Measurements from ENCODE around the gene PITX2. TPM values are rescaled to one million over a fixed set of nuclear protein-coding genes. Genes with fewer than 3 reads are reported as not detected.
"Not testable (repeated sequence)": the region's sequence is repeated elsewhere in the genome, so short reads cannot be mapped to it uniquely, and the experiment has no call there.

The PITX2 gene
- total RNA-seq, 2 experiments from 2014 or later, result 0.13 TPM; not detected in 1

DNA sequence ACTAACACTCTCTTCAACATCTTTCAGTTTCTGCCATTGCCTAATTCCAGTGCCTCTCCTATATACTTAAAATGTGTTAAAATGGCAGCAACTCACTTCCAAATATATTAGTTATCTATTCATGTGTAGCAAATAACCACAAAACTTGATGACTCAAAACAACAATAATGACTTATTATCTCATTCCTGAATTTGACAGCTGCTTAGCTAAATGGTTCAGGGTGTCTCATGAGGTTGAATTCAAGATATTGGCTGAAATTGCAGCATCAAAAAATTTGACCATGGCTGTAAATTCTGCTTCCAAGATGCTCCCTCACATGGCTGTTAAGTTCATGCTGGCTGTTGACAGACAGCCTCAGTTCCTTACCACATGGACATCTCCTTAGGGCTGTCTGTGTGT is 25.3 kb downstream of the PITX2 start:
- H3K36me3 Mint-ChIP-seq (ENCODE audit: low read depth), result no peaks in the 10 kb centered on the region
- H3K9me3 Mint-ChIP-seq, result no peaks in the 10 kb centered on the region
- CTCF ChIA-PET, result interaction anchor here (1.8 kb wide), 1 partner anchor 11 kb away, joined by 7 read pairs; no protein-coding TSS in a partner anchor
- H3K4me3 Mint-ChIP-seq, result no peak overlapping the region
- peaks cover 7% of the 10 kb centered on the region for H3K27me3 Mint-ChIP-seq
- no peak overlapping the region for H3K27ac Mint-ChIP-seq
- POLR2A ChIA-PET, result no interaction called here
- no peak for DNase-seq
- H3K4me1 Mint-ChIP-seq, result no peaks in the 10 kb centered on the region

GRCh38 chr4:110596431-110596830 is 26.4 kb downstream of the PITX2 start:
- Mint-ChIP-seq H3K9me3 (no peaks in the 10 kb centered on the region), H3K36me3 (ENCODE audit: low read depth) (no peaks in the 10 kb centered on the region), H3K4me3 (no peak overlapping the region), H3K4me1 (no peaks in the 10 kb centered on the region), H3K27ac (no peak overlapping the region), H3K27me3 (peaks cover 7% of the 10 kb centered on the region)
- ChIA-PET CTCF (interaction anchor here (1.8 kb wide), 1 partner anchor 10 kb away, joined by 7 read pairs; no protein-coding TSS in a partner anchor), POLR2A (no interaction called here)
- no peak for DNase-seq

DNA sequence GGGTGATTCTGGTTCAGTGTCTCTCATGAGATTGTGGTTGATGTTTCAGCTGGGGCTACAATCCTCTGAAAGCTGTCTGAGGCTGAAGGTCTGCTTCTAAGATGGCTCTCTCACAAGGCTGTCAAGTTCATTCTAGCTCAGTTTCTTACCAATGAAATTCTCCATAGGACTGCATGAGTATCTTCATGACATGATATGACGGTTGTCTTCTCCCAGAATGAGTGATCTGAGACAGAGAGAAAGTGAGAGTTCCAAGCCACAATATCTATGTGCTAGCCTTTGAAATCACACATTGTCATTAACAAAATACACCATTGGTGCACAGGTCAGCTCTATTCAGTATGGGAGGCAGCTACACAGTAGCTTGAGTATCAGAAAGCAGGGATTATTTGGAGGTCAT is 27.3 kb downstream of the PITX2 start:
- Mint-ChIP-seq H3K36me3 (ENCODE audit: low read depth) (no peaks in the 10 kb centered on the region), H3K27ac (no peak overlapping the region), H3K27me3 (peaks cover 7% of the 10 kb centered on the region), H3K9me3 (no peaks in the 10 kb centered on the region), H3K4me1 (no peaks in the 10 kb centered on the region), H3K4me3 (no peak overlapping the region)
- CTCF ChIA-PET, result no interaction called here
- POLR2A ChIA-PET, result no interaction called here
- no peak for DNase-seq

- Mint-ChIP-seq H3K27me3 (peaks cover 2% of the 10 kb centered on the region), H3K9me3 (no peaks in the 10 kb centered on the region), H3K27ac (no peak overlapping the region), H3K4me1 (no peaks in the 10 kb centered on the region), H3K36me3 (ENCODE audit: low read depth) (no peaks in the 10 kb centered on the region), H3K4me3 (no peak overlapping the region)
- ChIA-PET CTCF (no interaction called here), POLR2A (interaction anchor here (0.6 kb wide), 1 partner anchor 589 kb away, joined by 3 read pairs; no protein-coding TSS in a partner anchor)
- DNase-seq, result no peak
These were observed 33.6 kb downstream of the PITX2 start for GRCh38 chr4:110589297-110589696.

GRCh38 chr4:110587666-110588285 is 35.1 kb downstream of the PITX2 start:
- no peak overlapping the region for H3K27ac Mint-ChIP-seq
- no peak for DNase-seq
- H3K36me3 Mint-ChIP-seq (ENCODE audit: low read depth), result no peaks in the 10 kb centered on the region
- no peaks in the 10 kb centered on the region for H3K4me1 Mint-ChIP-seq
- no peak overlapping the region for H3K4me3 Mint-ChIP-seq
- H3K9me3 Mint-ChIP-seq, result no peaks in the 10 kb centered on the region
- ChIA-PET CTCF (no interaction called here), POLR2A (no interaction called here)
- peaks cover 2% of the 10 kb centered on the region for H3K27me3 Mint-ChIP-seq

DNA sequence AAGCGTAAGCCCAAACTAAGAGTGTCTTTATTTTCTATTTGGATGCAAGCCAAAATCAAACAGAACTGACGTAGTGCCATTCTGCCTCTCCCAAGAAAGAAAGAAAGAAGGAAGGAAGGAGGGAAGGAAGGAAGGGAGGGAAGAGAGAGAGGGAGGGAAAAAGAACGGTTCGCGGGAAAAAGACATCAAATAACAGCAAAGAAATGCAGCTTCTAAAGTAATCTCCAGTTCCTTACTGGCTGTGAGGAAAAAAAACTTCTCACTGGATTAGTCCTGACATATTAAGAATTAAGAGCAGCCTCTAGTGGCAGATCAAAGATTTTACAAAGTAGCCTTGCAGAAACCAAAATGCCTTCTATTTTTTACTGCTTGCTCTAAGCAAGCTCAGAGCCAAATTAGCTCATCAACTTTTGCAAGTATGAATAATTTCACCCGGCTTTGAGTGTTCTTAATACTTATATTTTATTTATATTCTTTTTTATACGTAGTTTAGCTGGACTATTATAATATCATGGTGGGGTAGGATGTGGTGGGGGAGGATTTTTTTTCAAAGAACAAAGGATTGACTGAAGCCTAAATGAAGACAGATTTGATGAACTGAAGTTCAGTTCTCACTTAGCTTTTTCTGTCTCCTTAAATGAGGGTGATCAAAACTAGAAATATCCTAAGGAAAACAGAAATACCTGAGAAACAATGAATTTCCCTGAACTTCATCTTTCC is 36.6 kb downstream of the PITX2 start:
- H3K4me1 Mint-ChIP-seq, result no peaks in the 10 kb centered on the region
- no peak overlapping the region for H3K27ac Mint-ChIP-seq
- H3K36me3 Mint-ChIP-seq (ENCODE audit: low read depth), result no peaks in the 10 kb centered on the region
- DNase-seq, result no peak
- no peaks in the 10 kb centered on the region for H3K9me3 Mint-ChIP-seq
- H3K4me3 Mint-ChIP-seq, result no peak overlapping the region
- POLR2A ChIA-PET, result no interaction called here
- CTCF ChIA-PET, result interaction anchor here (1.0 to 1.3 kb wide), 3 partner anchors 11 to 67 kb away, joined by 3 to 7 read pairs (median 3); no protein-coding TSS in a partner anchor
- peaks cover 2% of the 10 kb centered on the region for H3K27me3 Mint-ChIP-seq

DNA sequence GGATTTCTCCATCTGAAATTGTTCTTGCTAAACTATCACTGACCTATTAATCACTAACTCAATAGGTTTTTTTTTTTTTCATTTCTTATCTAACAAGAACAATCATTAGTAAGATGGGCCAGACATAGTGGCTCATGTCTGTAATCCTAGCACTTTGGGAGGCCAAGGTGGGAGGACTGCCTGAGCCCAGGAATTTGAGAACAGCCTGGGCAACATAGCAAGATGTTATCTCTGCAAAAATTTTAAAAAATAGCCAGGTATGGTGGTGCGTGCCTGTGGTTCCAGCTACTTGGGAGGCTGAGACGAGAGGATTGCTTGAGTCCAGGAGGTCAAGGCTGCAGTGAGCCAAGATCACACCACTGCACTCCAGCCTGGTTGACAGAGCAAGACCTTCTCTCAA is 46.2 kb downstream of the PITX2 start:
- POLR2A ChIA-PET; H3K9me3 Mint-ChIP-seq; DNase-seq; H3K4me1 Mint-ChIP-seq; H3K27ac Mint-ChIP-seq; H3K36me3 Mint-ChIP-seq (ENCODE audit: low read depth); H3K4me3 Mint-ChIP-seq; CTCF ChIA-PET: not testable (repeated sequence)
- H3K27me3 Mint-ChIP-seq, result peaks cover 13% of the 10 kb centered on the region

Other genes with a start within 250 kb of the PITX2 start
- gene ENPEP, start 146.9 kb downstream of the PITX2 start, total RNA-seq, result under 1 TPM; 0.15 to 0.65 TPM

Data from activated CD4-positive, alpha-beta memory T cell treated with anti-CD3 and anti-CD28 coated beads, Interleukin-2, amount 10 ng/mL, durations not matched to agents 7 days and 5 days (primary cell).